A549 (cell line): ENCODE results near the gene SLC24A3. TPM values are rescaled to one million over a fixed set of nuclear protein-coding genes. Genes with fewer than 3 reads are reported as not detected.

Source experiments
- ATAC-seq, 2 experiments: fragments of 200-7000 bp in 1 of 2; fragments of >200 bp in 1 of 2; cut with Nextera tagmentation in 1 of 2; cut with Tn5 transposase in 1 of 2; 3 replicates each; pipeline versions ENCODE4 v1.8.0 to v1.9.1; 2018 to 2020; ENCODE audit warnings: mild to moderate bottlenecking in 1 of 2, moderate library complexity in 1 of 2
- CTCF ChIA-PET: fragments of 300-600 bp; sonication (Branson Sonifier 250); formaldehyde crosslinking; extraction: SDS; loops from one replicate; lab custom pipeline; 2021; ENCODE audit warnings: antibody characterized with exemption, inconsistent platforms; lab: Yijun Ruan, JAX
- POLR2A ChIA-PET: fragments of 350-600 bp; formaldehyde crosslinking; extraction: SDS; loops from one replicate; lab custom pipeline; 2021; ENCODE audit warnings: antibody characterized with exemption, inconsistent platforms; lab: Yijun Ruan, JAX
- DNase-seq, 2 experiments: peaks; one replicate each; pipeline versions ENCODE4 v3.0.0 to v3.0.0-alpha.2; 2011 to 2016; ENCODE audit warnings: low read depth in 1 of 2, low spot score in 1 of 2
- FAIRE-seq: peaks from 2 replicates; lab custom pipeline; 2011; peaks lifted over from hg19 to GRCh38; lab: Jason Lieb, UNC
- H3K27ac ChIP-seq, 2 experiments: fragments of >200 bp; sonication (Bioruptor Twin); formaldehyde crosslinking; 3 replicates each; pipeline ENCODE4 v1.5.1; 2016 to 2017
- H3K4me1 ChIP-seq: fragments of >200 bp; sonication (Bioruptor Twin); formaldehyde crosslinking; 3 replicates; pipeline ENCODE4 v1.6.1; 2016
- H3K4me2 ChIP-seq: fragments of >200 bp; sonication (Bioruptor Twin); formaldehyde crosslinking; 3 replicates; pipeline ENCODE4 v1.6.1; 2016
- H3K4me3 ChIP-seq: fragments of >200 bp; sonication (Bioruptor Twin); formaldehyde crosslinking; 3 replicates; pipeline ENCODE4 v1.5.1; 2016
- H3K9me3 ChIP-seq: fragments of >200 bp; sonication (Bioruptor Twin); formaldehyde crosslinking; 3 replicates; pipeline ENCODE4 v1.6.1; 2016
- BHLHE40 ChIP-seq: IDR thresholded peaks from 2 replicates; pipeline ENCODE4 v1.6.1; 2012; ENCODE audit warnings: low read depth, low read length, inconsistent platforms
- E2F6 ChIP-seq: IDR thresholded peaks from 2 replicates; pipeline ENCODE4 v1.6.1; 2012; ENCODE audit warnings: low read depth, borderline replicate concordance
- EHF ChIP-seq: fragments of 250-450 bp; sonication (Bioruptor Pico); IDR thresholded peaks from 2 replicates; pipeline ENCODE4 v1.5.0; 2020; ENCODE audit warnings: mild to moderate bottlenecking
- FOSB ChIP-seq: fragments of 250-450 bp; sonication (Bioruptor Pico); IDR thresholded peaks from 2 replicates; pipeline ENCODE4 v1.5.0; 2020; ENCODE audit warnings: mild to moderate bottlenecking, moderate library complexity
- FOXS1 ChIP-seq: fragments of 250-450 bp; sonication (Bioruptor Pico); IDR thresholded peaks from 2 replicates; pipeline ENCODE4 v1.5.0; 2020; ENCODE audit warnings: mild to moderate bottlenecking, moderate library complexity
- HDAC2 ChIP-seq: fragments of 200-600 bp; sonication (generic); IDR thresholded peaks from 2 replicates; pipeline ENCODE4 v1.6.1; 2016
- HES2 ChIP-seq: fragments of >200 bp; sonication (Bioruptor Twin); formaldehyde crosslinking; IDR thresholded peaks from 2 replicates; pipeline ENCODE4 v1.6.1; 2016
- HMGXB4 ChIP-seq: fragments of 250-450 bp; sonication (Bioruptor Pico); IDR thresholded peaks from 2 replicates; pipeline ENCODE4 v1.5.0; 2021; ENCODE audit warnings: mild to moderate bottlenecking, moderate library complexity, borderline replicate concordance
- MAX ChIP-seq: IDR thresholded peaks from 2 replicates; pipeline ENCODE4 v1.6.1; 2012
- NFE2L2 ChIP-seq: fragments of 150-350 bp; conservative IDR thresholded peaks from 2 replicates; pipeline ENCODE4 v1.6.1; 2014; ENCODE audit warnings: low read length
- NPAS2 ChIP-seq: fragments of 250-450 bp; sonication (Bioruptor Pico); IDR thresholded peaks from 2 replicates; pipeline ENCODE4 v1.8.0; 2022; ENCODE audit warnings: mild to moderate bottlenecking, moderate library complexity, borderline replicate concordance
- PHF8 ChIP-seq: fragments of 200-600 bp; sonication (generic); IDR thresholded peaks from 2 replicates; pipeline ENCODE4 v1.6.1; 2016; ENCODE audit warnings: low read depth, mild to moderate bottlenecking, antibody characterized with exemption, moderate library complexity, borderline replicate concordance
- RAD21 ChIP-seq, 2 experiments: fragments of >200 bp in 1 of 2; sonication (Bioruptor Twin) in 1 of 2; formaldehyde crosslinking in 1 of 2; IDR thresholded peaks in 1 of 2; conservative IDR thresholded peaks in 1 of 2; 2 replicates in 1 of 2; 3 replicates in 1 of 2; pipeline ENCODE4 v1.6.1; 2012 to 2018; ENCODE audit warnings: inconsistent platforms in 1 of 2
- REST ChIP-seq: fragments of 200-600 bp; sonication (generic); IDR thresholded peaks from 2 replicates; pipeline ENCODE4 v1.6.1; 2016; ENCODE audit warnings: antibody characterized with exemption, mild to moderate bottlenecking, moderate library complexity
- RFX5 ChIP-seq: fragments of 450-650 bp; IDR thresholded peaks from 2 replicates; pipeline ENCODE4 v1.7.1; 2014; ENCODE audit warnings: antibody characterized with exemption, mild to moderate bottlenecking, moderate library complexity
- SMC3 ChIP-seq: fragments of >200 bp; sonication (Bioruptor Twin); formaldehyde crosslinking; IDR thresholded peaks from 3 replicates; pipeline ENCODE4 v1.6.1; 2018; ENCODE audit warnings: inconsistent platforms
- ZC3H11A ChIP-seq: fragments of 450-650 bp; IDR thresholded peaks from 2 replicates; pipeline ENCODE4 v1.6.1; 2014; ENCODE audit warnings: antibody characterized with exemption, mild to moderate bottlenecking
- WGBS: methylation state at CpG from one replicate; pipeline ENCODE4 v1.1.6; 2017; ENCODE audit errors: missing lambda C conversion rate; 5-methylcytosine and 5-hydroxymethylcytosine counted together
- polyA plus RNA-seq, 4 experiments: library from polyadenylated mRNA; depleted of rRNA in 3 of 4; stranded (reverse); fragments of >200 nt; fragmentation: RNase III in 1 of 4; extraction: RNeasy Plus Mini Kit Qiagen cat#74134 plus additional on column Dnase treatment in 1 of 4; gene quantifications; 2 replicates in 3 of 4; 3 replicates in 1 of 4; pipeline ENCODE4 v1.2.3, GENCODE V29; 2011 to 2017

SLC24A3 gene
- polyA plus RNA-seq, 2 of the 4 experiments (the other 2 are of a cell fraction) = 0.08 TPM; not detected in 1

GRCh38 chr20:19760371-19760721, 547.9 kb downstream of the SLC24A3 start:
- ATAC-seq = no peak
- ChIA-PET POLR2A (interaction anchor here (0.7 kb wide), 1 partner anchor 125 kb away, joined by 3 read pairs; no protein-coding TSS in a partner anchor), CTCF (interaction anchor here (0.9 to 2.6 kb wide), 6 partner anchors 9 to 126 kb away, joined by 3 to 11 read pairs (median 3); no protein-coding TSS in a partner anchor)
- H3K9me3 ChIP-seq = no peaks in the 10 kb centered on the region
- no peak for FAIRE-seq
- no peak overlapping the region; a peak in 1 of 6 replicates for H3K27ac ChIP-seq
- H3K4me1 ChIP-seq = peaks cover 31% of the 10 kb centered on the region
- H3K4me2 ChIP-seq = no peak overlapping the region; the same call in 2 of the 3 replicates
- WGBS = 88% methylated on average over 3 of the region's 3 CpGs
- DNase-seq = no peak
- no peak for TF ChIP-seq FOSB (CRISPR knock-in tag)
- TF ChIP-seq FOXS1 (CRISPR knock-in tag) = no peak
- TF ChIP-seq EHF (CRISPR knock-in tag) = no peak
- TF ChIP-seq MAX = no peak
- no peak for TF ChIP-seq HDAC2
- TF ChIP-seq ZC3H11A = no peak
- TF ChIP-seq E2F6 = no peak
- no peak for TF ChIP-seq REST
- TF ChIP-seq HMGXB4 (CRISPR knock-in tag) = no peak
- no peak for TF ChIP-seq RFX5
- TF ChIP-seq RAD21 (conservative IDR thresholded peaks at IDR 0.05 in 1 of 2, IDR thresholded peaks at IDR 0.05 in 1 of 2) = no peak
- TF ChIP-seq NFE2L2 = no peak
- no peak for TF ChIP-seq NPAS2 (CRISPR knock-in tag)
- TF ChIP-seq HES2 = no peak
- TF ChIP-seq, all 56 proteins: peak for 0
- no peak overlapping the region for H3K4me3 ChIP-seq

GRCh38 chr20:19761326-19761725, 548.9 kb downstream of the SLC24A3 start:
- no peak for TF ChIP-seq PHF8
- no peak for TF ChIP-seq SMC3
- no peak for TF ChIP-seq FOXS1 (CRISPR knock-in tag)
- TF ChIP-seq BHLHE40 = no peak
- no peak for TF ChIP-seq FOSB (CRISPR knock-in tag)
- no peak for TF ChIP-seq MAX
- POLR2A ChIA-PET = no interaction called here
- Histone ChIP-seq H3K4me3 (no peak overlapping the region), H3K4me1 (peaks cover 31% of the 10 kb centered on the region), H3K9me3 (no peaks in the 10 kb centered on the region), H3K4me2 (no peak overlapping the region), H3K27ac (no peak overlapping the region)
- FAIRE-seq (peak; percentile 56), ATAC-seq (no peak), DNase-seq (no peak)
- CTCF ChIA-PET = interaction anchor here (1.4 kb wide), 1 partner anchor 125 kb away, joined by 3 read pairs; no protein-coding TSS in a partner anchor
